Measurements from ENCODE around the gene CDK4. TPM values are rescaled to one million over a fixed set of nuclear protein-coding genes. Genes with fewer than 3 reads are reported as not detected.

Gene CDK4
- 100 to 1,000 TPM; 132 to 242 TPM for total RNA-seq

DNA sequence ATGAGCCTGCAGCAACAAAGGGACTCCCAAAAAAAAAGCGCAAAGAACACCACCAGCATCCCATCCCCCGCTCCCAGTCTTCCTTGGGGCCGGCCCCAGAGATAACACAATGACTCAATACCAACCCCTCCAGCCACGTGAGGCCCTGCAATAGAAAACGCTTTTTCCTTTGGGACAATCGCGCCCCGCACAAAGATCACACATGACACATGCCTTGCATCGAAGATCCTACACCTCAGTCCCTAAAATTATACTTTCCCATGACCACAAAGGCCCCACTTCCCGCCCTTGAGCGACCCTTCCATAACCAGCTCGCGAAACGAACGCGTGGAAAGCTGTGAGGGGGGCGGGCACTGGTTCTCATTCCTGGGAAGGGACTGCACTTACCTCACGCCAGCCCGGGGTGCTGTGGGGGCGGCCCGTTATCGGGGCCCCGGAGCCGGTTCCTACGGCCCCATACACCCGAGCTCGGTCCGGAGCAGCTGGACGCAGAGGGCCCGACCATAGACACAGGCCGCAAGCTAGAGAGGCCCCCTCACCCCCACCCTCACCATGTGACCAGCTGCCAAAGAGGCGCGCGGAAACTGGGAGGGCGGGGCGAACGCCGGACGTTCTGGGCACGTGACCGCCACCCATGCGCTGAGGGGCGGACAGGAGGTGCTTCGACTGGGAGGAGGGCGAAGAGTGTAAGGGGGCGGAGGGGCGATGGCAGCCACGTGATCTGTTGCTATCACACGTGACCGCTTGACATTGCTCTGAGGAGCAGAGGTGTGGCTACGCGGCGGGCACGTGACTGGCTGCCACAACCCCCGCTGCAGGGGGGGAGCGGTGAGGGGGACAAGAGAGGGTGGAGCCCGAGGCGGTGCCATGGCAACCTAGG lies at the start of gene CDK4:
CDK4 (minus strand) TSS at position 523 of the 880 bp plus-strand sequence. CDS start 593 bp downstream, outside the sequence.
- peak within 1 kb of the TSS; percentile 100 for H3K4me3 Mint-ChIP-seq
- peaks cover 42% of the 10 kb centered on the region for H3K4me1 Mint-ChIP-seq
- peaks cover 65% of the 10 kb centered on the region for H3K36me3 Mint-ChIP-seq (ENCODE audit: low read depth)
- H3K27me3 Mint-ChIP-seq = no peaks in the 10 kb centered on the region
- peak; percentile 80 for ATAC-seq (replicated peaks)
- peak within 1 kb of the TSS; percentile 97 for H3K27ac Mint-ChIP-seq
- H3K9me3 Mint-ChIP-seq = no peaks in the 10 kb centered on the region

GRCh38 chr12:57800965-57801364 lies 48.9 kb upstream of the CDK4 start:
- Mint-ChIP-seq H3K4me1 (peaks cover 7% of the 10 kb centered on the region), H3K4me3 (no peak overlapping the region), H3K27ac (no peak overlapping the region), H3K36me3 (ENCODE audit: low read depth) (peaks cover 51% of the 10 kb centered on the region), H3K9me3 (no peaks in the 10 kb centered on the region), H3K27me3 (no peaks in the 10 kb centered on the region)
- ATAC-seq (replicated peaks) = no peak

DNA sequence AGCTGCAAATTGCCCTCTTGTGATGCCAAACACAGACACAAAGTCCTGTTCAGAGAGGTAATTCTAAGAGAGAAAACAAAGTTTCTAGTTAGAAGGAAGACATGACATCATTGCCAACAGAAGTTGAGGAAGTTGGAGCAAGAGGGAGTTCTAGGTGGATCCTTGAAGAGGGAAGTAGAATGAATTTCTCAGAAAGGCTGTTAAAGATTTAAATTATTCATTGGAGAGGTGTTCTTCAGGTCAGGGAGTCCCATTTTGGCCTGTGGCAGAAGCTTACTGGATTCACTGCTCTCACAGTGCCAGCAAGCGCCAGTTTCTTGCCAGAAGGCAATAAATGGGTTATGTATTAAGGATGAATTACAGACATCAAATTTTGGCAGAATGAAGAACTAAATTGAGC lies 45.8 kb upstream of the CDK4 start:
- peaks cover 79% of the 10 kb centered on the region for H3K36me3 Mint-ChIP-seq (ENCODE audit: low read depth)
- no peaks in the 10 kb centered on the region for H3K9me3 Mint-ChIP-seq
- no peak overlapping the region for H3K4me3 Mint-ChIP-seq
- H3K27ac Mint-ChIP-seq = peak overlapping the region; percentile 71
- H3K4me1 Mint-ChIP-seq = peaks cover 10% of the 10 kb centered on the region
- no peak for ATAC-seq (replicated peaks)
- no peaks in the 10 kb centered on the region for H3K27me3 Mint-ChIP-seq

DNA sequence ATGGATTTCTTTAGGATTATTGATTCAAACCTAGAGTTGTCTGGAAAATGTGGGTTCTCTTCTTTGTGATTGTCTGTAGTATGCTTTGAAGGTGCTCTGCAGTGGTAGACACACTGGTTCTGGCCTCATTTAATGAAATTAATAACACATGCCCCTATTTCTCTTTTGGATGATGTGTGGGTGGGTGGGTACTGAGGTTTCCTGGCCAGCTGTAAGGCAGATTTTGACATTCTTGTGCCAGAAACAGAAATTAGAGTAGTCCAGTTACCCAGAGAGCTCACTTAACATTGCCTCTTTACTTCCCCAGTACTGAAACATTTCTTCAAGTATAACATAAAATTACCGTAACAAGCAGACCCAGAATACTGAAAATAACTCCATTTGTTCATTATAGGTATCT lies 44.9 kb upstream of the CDK4 start:
- Mint-ChIP-seq H3K4me1 (peaks cover 10% of the 10 kb centered on the region), H3K27me3 (no peaks in the 10 kb centered on the region), H3K36me3 (ENCODE audit: low read depth) (peaks cover 81% of the 10 kb centered on the region), H3K4me3 (no peak overlapping the region), H3K9me3 (no peaks in the 10 kb centered on the region), H3K27ac (no peak overlapping the region)
- no peak for ATAC-seq (replicated peaks)

GRCh38 chr12:57795354-57795753 lies 43.2 kb upstream of the CDK4 start:
- Mint-ChIP-seq H3K9me3 (no peaks in the 10 kb centered on the region), H3K27ac (no peak overlapping the region), H3K4me1 (peaks cover 10% of the 10 kb centered on the region), H3K27me3 (no peaks in the 10 kb centered on the region), H3K4me3 (no peak overlapping the region), H3K36me3 (ENCODE audit: low read depth) (peaks cover 86% of the 10 kb centered on the region)
- ATAC-seq (replicated peaks) = peak; percentile 75

DNA sequence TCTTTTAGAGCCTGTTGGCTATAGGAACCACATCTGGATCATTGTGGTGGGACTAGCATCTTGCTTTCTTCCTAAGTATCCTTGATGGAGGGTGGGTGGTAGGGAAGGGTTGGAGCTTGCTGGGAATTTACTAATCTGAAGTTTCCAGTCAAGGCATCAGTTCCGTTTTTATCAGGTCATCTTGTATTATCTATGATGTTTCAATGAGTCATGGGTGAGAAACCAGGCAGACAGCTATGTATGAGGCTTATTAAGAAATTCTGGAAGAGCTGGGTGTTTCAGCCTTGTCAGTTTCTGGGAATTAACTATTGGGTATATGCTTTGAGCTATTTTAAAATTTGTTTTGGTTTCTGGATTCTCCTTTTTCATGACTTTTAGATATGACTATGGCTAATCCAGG lies 41.8 kb upstream of the CDK4 start:
- Mint-ChIP-seq H3K9me3 (no peaks in the 10 kb centered on the region), H3K4me3 (no peak overlapping the region), H3K27ac (peak overlapping the region; percentile 79), H3K4me1 (peaks cover 7% of the 10 kb centered on the region), H3K36me3 (ENCODE audit: low read depth) (peaks cover 93% of the 10 kb centered on the region), H3K27me3 (no peaks in the 10 kb centered on the region)
- ATAC-seq (replicated peaks) = peak; percentile 70

GRCh38 chr12:57783861-57784260 lies 31.8 kb upstream of the CDK4 start:
- no peak for ATAC-seq (replicated peaks)
- Mint-ChIP-seq H3K4me1 (peaks cover 38% of the 10 kb centered on the region), H3K27me3 (no peaks in the 10 kb centered on the region), H3K4me3 (peak overlapping the region; percentile 97), H3K9me3 (no peaks in the 10 kb centered on the region), H3K27ac (no peak overlapping the region), H3K36me3 (ENCODE audit: low read depth) (peaks cover 59% of the 10 kb centered on the region)

DNA sequence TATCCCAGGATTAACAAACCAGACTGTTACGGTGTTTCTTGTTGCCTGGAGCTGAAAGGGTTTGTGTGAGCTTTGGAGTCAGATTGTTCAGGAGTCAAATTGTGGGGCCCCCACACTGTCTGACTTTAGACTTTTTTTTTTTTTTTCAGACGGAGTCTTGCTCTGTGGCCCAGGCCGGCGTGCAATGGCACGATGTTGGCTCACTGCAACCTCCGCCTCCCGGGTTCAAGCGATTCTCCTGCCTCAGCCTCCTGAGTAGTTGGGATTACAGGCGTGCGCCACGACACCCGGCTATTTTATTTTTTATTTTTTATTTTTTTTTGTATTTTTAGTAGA lies 31.3 kb upstream of the CDK4 start:
- no peaks in the 10 kb centered on the region for H3K9me3 Mint-ChIP-seq
- peaks cover 54% of the 10 kb centered on the region for H3K36me3 Mint-ChIP-seq (ENCODE audit: low read depth)

DNA sequence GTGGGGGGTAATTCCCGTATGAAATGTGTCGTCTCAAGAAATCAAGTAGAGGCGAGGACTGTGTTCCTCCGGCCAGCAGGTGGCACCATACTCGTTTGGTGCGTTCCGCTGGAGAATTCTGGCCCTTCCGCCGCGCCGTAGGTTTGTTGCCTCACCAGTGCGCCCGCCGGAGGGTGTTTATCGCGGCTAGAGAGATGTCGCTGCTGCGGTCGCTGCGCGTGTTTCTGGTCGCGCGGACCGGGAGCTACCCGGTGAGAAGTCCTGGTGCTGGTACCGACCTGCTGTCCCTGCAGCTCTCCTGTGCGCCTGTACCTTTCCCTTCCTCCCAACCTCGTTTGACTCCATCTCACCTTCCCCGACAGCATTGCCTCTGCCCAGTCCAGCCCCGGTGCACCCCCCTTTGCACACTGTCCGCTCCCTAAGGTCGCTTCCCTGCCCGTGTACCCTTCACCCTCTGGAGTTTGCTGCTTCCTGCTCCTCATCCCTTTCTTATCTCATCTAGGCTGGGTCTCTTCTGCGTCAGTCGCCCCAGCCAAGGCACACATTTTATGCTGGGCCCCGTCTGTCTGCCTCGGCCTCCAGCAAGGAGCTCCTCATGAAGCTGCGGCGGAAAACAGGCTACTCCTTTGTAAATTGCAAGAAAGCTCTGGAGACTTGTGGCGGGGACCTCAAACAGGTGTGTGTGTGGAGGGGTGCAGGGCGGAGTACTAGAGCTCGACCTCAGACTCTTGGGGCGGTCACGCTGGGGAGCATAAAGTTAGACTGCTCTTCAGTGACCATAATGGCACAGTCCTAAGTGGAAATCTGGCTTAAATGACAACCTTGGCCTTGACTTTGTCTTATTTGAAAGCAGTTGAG lies 30.7 kb upstream of the CDK4 start, which contains the start of gene TSFM:
TSFM (plus strand) TSS at position 180 of the 858 bp plus-strand sequence; CDS start at position 195, 15 bp downstream.
- peak; percentile 93 for ATAC-seq (replicated peaks)
- Mint-ChIP-seq H3K36me3 (ENCODE audit: low read depth) (peaks cover 48% of the 10 kb centered on the region), H3K4me1 (peaks cover 38% of the 10 kb centered on the region), H3K27ac (peak within 1 kb of the TSS; percentile 98), H3K9me3 (no peaks in the 10 kb centered on the region), H3K27me3 (no peaks in the 10 kb centered on the region), H3K4me3 (peak within 1 kb of the TSS; percentile 97)

More for the DNA sequence above, 31.3 kb upstream of the CDK4 start:
- H3K4me1 Mint-ChIP-seq = peaks cover 38% of the 10 kb centered on the region
- peak overlapping the region; percentile 97 for H3K4me3 Mint-ChIP-seq
- ATAC-seq (replicated peaks) = no peak
- no peaks in the 10 kb centered on the region for H3K27me3 Mint-ChIP-seq
- peak overlapping the region; percentile 98 for H3K27ac Mint-ChIP-seq

GRCh38 chr12:57782243-57782607 lies 30.1 kb upstream of the CDK4 start:
- Mint-ChIP-seq H3K4me1 (peaks cover 38% of the 10 kb centered on the region), H3K4me3 (peak overlapping the region; percentile 97), H3K27me3 (no peaks in the 10 kb centered on the region), H3K27ac (peak overlapping the region; percentile 98), H3K9me3 (no peaks in the 10 kb centered on the region), H3K36me3 (ENCODE audit: low read depth) (peaks cover 42% of the 10 kb centered on the region)
- peak; percentile 6 for ATAC-seq (replicated peaks)

DNA sequence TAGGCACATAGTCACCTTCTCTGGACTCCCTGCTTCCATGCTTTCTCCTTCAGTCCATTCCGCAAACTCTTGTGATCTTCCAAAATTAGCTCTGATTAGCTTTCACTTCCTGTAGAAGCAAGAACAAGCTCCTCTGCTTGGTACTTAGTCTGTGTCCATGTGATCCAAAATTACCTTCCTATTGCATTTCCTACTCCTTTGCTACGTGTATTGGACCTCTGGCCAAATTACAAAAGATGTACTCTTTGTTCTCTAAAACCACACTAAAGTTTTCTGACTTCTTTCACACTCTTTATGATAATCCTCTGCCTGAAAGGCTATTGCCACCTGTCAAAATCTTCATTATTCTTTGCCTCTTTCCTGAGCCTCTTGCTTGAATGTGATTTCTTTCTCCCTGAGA lies 29.7 kb upstream of the CDK4 start:
- no peak for ATAC-seq (replicated peaks)
- H3K4me3 Mint-ChIP-seq = peak overlapping the region; percentile 97
- peaks cover 38% of the 10 kb centered on the region for H3K4me1 Mint-ChIP-seq
- H3K27ac Mint-ChIP-seq = peak overlapping the region; percentile 98
- H3K9me3 Mint-ChIP-seq = no peaks in the 10 kb centered on the region
- no peaks in the 10 kb centered on the region for H3K27me3 Mint-ChIP-seq
- peaks cover 38% of the 10 kb centered on the region for H3K36me3 Mint-ChIP-seq (ENCODE audit: low read depth)

DNA sequence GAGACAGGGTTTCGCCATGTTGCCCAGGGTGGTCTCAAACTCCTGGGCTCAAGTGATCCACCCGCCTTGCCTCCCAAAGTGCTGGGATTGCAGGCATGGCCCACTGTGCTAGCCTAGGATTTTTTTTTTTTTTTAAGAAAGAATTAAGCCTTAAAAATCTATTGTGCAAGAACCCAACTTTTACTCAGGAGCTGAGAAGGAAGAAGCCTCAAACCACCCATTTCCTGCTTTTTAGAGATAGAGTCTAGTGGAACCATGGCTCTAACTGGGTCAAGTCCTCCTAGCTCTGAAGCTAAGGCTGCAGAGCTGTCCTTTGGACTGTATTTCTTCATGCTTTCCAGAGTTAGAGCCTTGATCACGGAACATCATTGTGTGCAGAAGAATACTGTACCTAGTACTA lies 29.1 kb upstream of the CDK4 start:
- no peaks in the 10 kb centered on the region for H3K9me3 Mint-ChIP-seq
- peaks cover 33% of the 10 kb centered on the region for H3K4me1 Mint-ChIP-seq
- peaks cover 33% of the 10 kb centered on the region for H3K36me3 Mint-ChIP-seq (ENCODE audit: low read depth)
- peak overlapping the region; percentile 97 for H3K4me3 Mint-ChIP-seq
- H3K27me3 Mint-ChIP-seq = no peaks in the 10 kb centered on the region
- ATAC-seq (replicated peaks) = no peak
- peak overlapping the region; percentile 98 for H3K27ac Mint-ChIP-seq

DNA sequence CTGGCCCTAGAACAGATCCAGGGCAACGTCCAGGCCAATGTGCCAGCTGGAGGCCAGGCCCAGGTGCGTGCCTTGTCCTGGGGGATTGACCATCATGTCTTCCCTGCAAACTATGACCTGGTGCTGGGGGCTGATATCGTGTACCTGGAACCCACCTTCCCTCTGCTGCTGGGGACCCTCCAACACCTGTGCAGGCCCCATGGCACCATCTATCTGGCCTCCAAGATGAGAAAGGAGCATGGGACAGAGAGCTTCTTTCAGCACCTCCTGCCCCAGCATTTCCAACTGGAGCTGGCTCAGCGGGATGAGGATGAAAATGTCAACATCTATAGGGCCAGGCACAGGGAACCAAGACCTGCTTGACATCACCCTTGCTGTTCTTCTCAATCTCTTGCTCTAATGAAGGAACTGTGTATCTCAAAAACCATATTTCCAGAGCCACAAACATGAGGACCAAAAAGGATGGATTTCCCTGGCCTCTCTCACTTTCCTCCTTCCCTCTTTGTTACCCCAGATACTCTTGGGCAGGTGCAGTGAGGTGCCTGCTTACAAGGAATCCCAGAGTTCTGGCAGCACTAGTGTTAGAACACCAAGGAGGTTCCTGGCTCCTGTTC lies 28.3 kb upstream of the CDK4 start:
- Mint-ChIP-seq H3K36me3 (ENCODE audit: low read depth) (peaks cover 32% of the 10 kb centered on the region), H3K4me1 (peaks cover 37% of the 10 kb centered on the region), H3K27me3 (no peaks in the 10 kb centered on the region), H3K9me3 (no peaks in the 10 kb centered on the region), H3K4me3 (peak overlapping the region; percentile 5), H3K27ac (peak overlapping the region; percentile 98)
- ATAC-seq (replicated peaks) = no peak

GRCh38 chr12:57779736-57780135 lies 27.6 kb upstream of the CDK4 start:
- ATAC-seq (replicated peaks) = no peak
- peak overlapping the region; percentile 5 for H3K27ac Mint-ChIP-seq
- peaks cover 37% of the 10 kb centered on the region for H3K4me1 Mint-ChIP-seq
- no peak overlapping the region for H3K4me3 Mint-ChIP-seq
- H3K36me3 Mint-ChIP-seq (ENCODE audit: low read depth) = peaks cover 30% of the 10 kb centered on the region
- no peaks in the 10 kb centered on the region for H3K9me3 Mint-ChIP-seq
- H3K27me3 Mint-ChIP-seq = no peaks in the 10 kb centered on the region
